NCI-H345 treated with DMSO at 0.1 percent for 48 hours (cell line): ENCODE measurements around the gene BHLHE40.
"Not testable (repeated sequence)": the region's sequence is repeated elsewhere in the genome, so short reads cannot be mapped to it uniquely, and the experiment has no call there.

Experiments used
- DNase-seq: peaks from one replicate; lab custom pipeline; 2025; ENCODE audit not compliant: unreplicated experiment; lab: John Stamatoyannopoulos, UW

The BHLHE40 gene

DNA sequence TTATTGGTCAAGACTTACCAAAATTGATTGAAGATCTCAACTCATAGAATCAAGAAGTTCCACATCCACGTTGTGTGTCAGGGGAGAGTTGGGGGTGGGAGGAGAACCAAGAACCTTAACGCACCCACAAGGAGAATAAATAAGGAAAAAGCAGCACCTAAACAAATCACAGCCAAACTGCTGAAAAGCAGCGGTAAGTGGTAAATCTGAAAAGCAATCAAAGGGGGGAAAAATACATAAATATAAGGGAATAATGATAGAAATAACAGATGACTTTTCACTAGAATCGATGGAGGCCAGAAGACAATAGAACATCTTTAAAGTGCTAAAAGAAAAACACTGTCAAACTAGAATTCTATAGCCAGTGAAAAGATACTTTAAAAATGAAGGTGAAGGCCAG is 20.1 kb upstream of the BHLHE40 start:
- DNase-seq, result no peak

- DNase-seq, result not testable (repeated sequence)
Measured at GRCh38 chr3:4961865-4962264, 17.4 kb upstream of the BHLHE40 start.

DNA sequence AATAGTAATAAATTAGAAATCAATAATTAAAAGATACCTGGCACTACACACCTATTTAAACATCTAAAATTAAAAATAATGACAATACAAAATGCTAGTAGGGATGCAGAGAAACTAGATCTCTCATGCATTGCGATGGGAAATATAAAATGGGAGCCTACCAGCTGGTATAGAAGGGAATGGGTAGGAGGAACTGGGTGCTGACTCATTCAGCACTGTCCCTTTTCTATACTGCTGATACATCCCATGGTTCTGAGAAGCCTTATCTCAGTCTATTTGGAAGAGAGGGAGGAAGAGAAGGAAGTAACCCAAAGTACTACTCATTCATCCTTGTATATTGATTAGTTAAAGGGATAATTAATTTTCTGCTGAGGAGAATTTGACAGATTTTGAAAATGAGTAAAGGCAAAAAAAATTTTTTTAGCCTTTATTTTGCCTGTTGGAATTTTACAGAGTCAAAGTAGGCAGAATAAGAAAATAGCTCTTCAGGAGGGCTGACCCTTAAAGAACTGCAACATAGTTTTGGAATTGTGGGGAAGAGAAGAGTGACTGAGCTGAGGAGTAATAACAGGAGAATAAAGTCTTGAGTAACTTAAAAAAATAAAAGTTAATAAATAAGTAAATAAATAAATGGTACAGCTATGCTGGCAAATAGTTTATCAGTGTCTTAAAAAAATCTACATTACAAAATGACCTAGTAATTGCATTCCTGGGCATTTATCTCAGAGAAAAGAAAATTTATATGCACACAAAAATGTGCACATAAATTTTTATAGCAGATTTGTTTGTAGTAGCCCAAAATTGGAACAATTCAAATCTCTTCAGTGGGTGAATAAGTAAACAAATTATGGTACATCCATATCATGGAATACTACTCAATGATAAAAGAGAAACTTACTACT is 15.3 kb upstream of the BHLHE40 start:
- no peak for DNase-seq

DNA sequence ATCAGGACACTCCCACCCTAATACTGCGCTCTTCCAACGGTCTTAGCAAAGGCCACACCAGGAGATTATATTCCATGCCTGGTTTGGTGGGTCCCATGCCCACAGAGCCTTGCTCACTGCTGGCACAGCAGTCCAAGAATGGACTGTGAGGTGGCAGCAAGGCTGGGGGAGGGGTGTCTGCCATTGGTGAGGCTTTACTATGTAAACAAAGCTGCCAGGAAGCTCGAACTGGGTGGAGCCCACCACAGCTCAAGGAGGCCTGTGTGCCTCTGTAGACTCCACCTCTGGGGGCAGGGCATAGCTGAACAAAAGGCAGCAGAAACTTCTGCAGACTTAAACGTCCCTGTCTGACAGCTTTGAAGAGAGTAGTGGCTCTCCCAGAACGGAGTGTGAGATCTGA is 13.2 kb upstream of the BHLHE40 start:
- not testable (repeated sequence) for DNase-seq

- DNase-seq, result not testable (repeated sequence)
Measured at GRCh38 chr3:4967683-4968082, 11.6 kb upstream of the BHLHE40 start.

DNA sequence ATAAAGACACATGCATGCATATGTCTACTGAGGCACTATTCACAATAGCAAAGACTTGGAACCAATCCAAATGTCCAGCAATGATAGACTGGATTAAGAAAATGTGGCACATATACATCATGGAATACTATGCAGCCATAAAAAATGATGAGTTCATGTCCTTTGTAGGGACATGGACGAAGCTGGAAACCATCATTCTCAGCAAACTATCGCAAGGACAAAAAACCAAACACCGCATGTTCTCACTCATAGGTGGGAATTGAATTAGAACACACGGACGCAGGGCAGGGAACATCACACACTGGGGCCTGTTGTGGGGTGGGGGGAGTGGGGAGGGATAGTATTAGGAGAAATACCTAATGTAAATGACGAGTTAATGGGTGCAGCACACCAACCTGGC is 7.8 kb upstream of the BHLHE40 start:
- DNase-seq, result not testable (repeated sequence)

DNA sequence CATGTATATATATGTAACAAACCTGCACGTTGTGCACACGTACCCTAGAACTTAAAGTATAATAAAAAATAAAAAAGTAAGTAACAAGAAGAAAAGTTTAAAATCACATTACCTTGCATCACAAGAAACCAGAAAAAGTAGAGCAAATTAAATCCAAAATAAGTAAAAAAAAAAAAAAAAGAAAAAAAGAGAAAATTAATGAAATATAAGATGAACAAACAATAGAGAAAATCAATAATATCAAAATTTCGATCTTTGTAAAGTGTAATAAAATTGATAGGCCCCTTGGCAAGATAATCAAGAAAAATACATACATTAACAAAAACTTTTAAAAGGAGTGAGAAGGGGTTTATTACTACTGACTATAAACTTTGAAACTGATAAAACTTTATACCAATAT is 7.4 kb upstream of the BHLHE40 start:
- no peak for DNase-seq

DNA sequence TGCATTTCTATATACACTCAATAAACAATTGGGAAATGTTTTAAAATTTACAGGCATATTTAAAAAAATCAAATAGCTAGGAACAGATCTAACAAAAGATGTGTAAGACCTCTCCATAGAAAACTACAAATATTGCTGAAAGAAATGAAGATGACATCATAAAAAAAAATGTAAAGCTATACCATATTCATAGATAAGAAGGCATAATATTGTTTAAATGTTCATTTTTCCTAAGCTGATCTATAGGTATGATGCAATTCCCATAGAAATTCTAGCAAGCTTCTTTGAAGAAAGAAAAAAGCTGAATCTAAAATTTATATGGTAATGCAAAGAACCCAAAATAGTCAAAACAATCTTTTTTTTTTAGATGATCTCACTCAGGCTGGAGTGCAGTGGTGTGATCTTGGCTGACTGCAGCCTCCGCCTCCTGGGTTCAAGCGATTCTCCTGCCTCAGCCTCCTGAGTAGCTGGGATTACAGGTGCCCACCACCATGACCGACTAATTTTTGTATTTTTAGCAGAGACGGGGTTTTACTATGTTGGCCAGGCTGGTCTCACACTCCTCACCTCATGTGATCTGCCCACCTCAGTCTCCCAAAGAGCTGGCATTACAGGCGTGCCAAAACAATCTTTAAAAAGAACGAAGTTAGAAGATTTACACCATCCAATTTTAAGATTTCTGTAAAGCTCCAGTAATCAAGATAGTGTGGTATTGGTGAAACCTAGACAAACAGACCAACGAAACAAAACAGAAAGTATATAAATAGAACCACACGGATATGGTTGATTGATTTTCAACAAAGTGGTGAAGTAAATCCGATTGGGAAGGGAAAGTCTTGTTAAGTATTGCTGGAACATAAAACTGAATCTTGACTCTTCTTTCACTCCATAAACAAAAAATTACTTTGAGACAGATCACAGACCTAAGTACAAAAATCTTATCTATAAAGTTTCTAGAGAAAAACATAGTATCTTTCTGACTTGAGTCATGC is 6.3 kb upstream of the BHLHE40 start:
- DNase-seq, result no peak

GRCh38 chr3:4974154-4974553 is 5.1 kb upstream of the BHLHE40 start:
- no peak for DNase-seq

DNA sequence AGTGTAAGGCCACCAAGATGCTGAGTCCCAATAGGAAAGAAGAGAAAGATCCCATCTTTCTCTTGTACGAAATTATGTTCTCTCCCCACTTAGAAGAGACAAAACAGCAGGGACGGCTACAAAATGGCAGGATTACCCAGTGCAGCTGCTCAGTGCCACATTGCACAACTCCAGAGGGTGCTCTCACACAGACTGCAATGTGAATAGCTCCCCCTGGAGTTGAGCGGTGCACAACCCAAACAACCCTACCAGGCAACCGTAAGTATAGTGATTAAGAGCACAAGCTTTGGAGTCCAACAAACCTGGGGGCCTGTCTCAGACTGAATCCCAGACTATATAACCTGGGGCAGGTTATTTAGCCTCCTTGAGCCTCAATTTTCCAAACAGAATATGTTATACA is 3.1 kb upstream of the BHLHE40 start:
- peak; percentile 9 for DNase-seq

DNA sequence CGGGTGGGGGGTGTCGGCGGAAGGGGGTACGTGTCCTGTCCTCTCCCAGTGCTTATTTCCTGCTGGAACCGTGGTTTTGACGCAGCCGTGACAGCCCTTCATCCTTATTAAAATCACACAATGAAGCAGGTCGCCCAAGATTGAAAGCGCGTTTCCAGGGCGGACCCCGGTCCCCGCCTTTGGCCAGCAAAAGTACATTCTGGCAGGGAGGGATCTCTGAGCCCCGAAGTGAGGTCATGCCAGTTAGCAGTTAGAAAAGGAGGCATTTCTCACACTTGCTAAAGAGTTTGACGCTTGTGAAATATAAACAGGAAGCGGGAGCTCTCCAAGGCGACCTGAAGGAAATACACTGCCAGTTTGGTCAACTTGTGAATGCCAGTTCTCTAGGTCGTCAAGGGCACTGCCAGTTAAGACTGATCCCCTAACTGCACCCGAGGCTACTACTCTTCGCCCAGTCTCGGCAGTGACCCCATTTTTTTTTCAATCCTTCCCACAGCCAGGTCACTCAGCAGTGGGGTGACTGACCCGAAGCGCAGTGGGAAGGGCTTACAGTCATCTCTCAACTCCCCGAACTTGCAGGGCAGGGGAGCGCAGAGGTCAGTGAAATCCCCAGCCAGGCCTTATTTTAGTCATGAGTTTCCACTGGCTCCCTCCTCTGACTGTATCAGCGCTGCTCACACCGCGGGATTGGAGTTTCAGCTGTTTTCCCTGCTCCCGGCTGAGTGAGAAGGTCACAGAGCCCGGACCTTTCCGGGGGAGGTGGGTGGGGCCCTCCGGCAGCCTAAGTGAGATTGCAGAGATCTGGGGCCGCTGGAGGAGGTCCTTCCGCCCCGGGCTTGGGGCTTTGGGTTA is 2.0 kb upstream of the BHLHE40 start:
- no peak for DNase-seq

DNA sequence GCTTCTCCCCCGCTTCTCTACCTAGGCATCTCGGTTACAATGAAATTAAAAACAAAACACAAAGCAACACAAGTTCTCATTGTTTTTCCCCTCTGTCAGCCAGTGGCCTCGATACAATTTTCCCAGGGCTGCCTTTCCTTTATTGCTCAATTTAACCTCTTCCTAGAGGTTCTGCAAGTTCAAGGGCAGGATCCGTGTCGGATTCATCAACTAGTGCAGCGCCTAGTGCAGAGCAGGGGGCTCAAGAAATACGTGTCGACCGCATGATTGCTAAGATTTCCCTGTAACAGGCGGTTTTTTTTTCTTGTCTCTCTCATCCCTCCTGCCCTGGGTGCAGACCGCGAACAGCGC is 1.4 kb upstream of the BHLHE40 start:
- DNase-seq, result no peak

DNA sequence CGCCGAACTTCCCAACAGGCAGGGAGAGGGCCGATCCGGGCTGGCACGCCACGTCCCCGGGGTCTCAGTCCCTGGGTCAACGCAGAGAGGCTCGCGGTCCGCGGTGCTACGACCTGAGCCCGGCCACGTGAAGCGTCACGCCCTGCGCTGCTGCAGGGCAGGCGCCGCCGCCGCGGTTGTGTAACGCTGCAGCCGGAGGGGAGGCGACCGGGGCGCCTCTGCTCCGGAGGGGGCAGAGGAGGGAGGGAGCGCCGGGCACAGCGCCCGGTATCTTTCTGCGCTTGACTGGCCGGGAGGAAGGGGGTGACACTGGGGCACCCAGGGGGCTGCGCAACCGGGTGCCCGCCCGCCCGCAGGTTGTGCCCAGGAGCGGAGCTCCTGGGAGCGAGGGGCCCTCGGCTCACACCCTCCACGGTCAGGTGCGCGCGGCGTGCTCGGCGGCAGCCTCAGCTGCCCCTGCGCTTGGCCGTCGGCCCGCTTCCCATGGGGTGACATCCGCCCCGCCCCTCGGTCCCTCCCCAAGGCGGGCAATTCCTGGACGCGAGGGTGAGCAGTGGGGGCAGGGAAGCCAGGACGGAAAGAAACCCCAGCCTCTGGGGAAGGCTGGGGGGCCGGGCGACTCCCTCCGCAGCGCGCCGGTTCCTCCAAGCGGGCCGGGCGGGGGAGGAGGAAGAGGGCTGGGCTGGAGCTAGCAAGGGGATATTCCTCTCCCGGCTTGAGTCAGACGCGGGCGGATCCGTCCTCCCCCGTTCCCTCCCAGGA is 852 bp upstream of the BHLHE40 start:
- DNase-seq, result peak; percentile 55

- peak; percentile 65 for DNase-seq
Measured at GRCh38 chr3:4978966-4979427, 240 bp upstream of the BHLHE40 start.

GRCh38 chr3:4980229-4981203 is 1.3 kb downstream of the BHLHE40 start:
- DNase-seq, result peak; percentile 30

DNA sequence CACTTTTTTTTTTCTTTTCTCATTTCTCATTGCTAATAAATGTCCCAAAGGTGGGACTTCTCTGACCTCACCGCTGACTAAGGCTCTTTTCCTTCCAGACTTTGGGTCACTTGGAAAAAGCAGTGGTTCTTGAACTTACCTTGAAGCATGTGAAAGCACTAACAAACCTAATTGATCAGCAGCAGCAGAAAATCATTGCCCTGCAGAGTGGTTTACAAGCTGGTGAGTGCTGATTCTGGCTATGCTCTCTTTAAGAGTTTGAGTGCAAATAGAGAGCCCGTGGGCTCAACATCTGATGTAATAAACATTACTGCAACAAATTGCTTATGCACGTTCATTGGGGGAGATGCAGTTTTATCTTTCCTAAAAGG is 2.0 kb downstream of the BHLHE40 start:
- no peak for DNase-seq

DNA sequence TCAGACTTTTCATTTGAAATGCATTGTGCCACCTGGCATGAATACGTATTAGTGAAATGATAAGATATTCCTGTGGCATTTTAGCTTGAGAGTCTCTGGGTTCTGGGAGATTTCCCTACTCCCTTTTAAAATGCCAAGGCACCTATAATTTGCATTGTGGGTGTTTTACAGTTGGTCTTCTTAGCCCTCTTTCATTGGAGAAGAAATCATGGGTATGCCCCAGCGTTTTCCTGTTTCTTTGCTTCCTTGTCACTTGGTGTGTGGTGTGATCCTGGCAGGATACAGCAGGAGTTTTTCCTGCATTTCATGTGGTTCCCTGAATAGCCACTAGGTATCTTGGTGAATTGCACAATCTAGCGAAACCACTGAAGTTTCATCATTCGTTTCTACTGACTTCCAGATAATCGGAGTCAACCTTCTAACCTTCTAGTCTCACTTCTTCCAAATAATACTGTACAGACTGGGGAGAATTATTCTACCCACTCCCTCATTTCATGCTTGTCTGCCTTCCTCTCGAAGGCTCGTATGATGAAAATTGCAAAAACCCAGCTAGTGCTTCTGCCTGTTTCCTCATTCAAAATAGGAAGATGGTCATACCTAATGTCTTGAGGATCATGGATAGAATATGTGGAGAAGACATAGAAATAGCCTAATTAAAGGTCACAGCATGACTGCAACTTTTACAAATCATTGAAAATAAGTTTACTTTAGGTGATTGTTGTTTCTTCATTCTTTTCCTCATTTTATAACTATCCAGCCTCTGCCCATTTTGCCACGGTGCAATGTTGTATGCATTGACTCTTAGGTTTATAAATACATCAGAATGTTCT is 2.6 kb downstream of the BHLHE40 start:
- DNase-seq, result no peak
